Omental fat pad (tissue), 4 donors: ENCODE data around the gene TNKS2. TPM values are rescaled to one million over a fixed set of nuclear protein-coding genes. Genes with fewer than 3 reads are reported as not detected.

Experiments
- ATAC-seq: fragments of 150-250 bp; one replicate; pipeline ENCODE4 v1.9.1; 2016; ENCODE audit warnings: mild to moderate bottlenecking, moderate library complexity; ENCODE audit not compliant: low FRiP score
- DNase-seq: peaks from one replicate; pipeline ENCODE4 v3.0.0-alpha.2; 2019; ENCODE audit warnings: low spot score
- total RNA-seq, 4 donors: library from RNA; depleted of rRNA; stranded (reverse); fragments of >200 nt; gene quantifications; one replicate each; pipeline ENCODE4 v1.1.0, GENCODE V29; 2016
- TF ChIP-seq, protein P1 (sequence below), 3 donors: fragments of 450-650 bp; IDR thresholded peaks; one replicate each; pipeline ENCODE4 v1.5.1; 2016 to 2017; ENCODE audit warnings: antibody characterized with exemption in 3 of 3, mild to moderate bottlenecking in 3 of 3, moderate library complexity in 2 of 3

Gene TNKS2
- total RNA-seq, 4 donors from 2014 or later: 37.6 to 52.8 (median 43.8) TPM

GRCh38 chr10:91788527-91788926 is 9.7 kb upstream of the TNKS2 start:
- DNase-seq (no peak), ATAC-seq (no peak)
- TF ChIP-seq, protein P1, sequence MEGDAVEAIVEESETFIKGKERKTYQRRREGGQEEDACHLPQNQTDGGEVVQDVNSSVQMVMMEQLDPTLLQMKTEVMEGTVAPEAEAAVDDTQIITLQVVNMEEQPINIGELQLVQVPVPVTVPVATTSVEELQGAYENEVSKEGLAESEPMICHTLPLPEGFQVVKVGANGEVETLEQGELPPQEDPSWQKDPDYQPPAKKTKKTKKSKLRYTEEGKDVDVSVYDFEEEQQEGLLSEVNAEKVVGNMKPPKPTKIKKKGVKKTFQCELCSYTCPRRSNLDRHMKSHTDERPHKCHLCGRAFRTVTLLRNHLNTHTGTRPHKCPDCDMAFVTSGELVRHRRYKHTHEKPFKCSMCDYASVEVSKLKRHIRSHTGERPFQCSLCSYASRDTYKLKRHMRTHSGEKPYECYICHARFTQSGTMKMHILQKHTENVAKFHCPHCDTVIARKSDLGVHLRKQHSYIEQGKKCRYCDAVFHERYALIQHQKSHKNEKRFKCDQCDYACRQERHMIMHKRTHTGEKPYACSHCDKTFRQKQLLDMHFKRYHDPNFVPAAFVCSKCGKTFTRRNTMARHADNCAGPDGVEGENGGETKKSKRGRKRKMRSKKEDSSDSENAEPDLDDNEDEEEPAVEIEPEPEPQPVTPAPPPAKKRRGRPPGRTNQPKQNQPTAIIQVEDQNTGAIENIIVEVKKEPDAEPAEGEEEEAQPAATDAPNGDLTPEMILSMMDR (IDR thresholded peaks at IDR 0.05): no peak

DNA sequence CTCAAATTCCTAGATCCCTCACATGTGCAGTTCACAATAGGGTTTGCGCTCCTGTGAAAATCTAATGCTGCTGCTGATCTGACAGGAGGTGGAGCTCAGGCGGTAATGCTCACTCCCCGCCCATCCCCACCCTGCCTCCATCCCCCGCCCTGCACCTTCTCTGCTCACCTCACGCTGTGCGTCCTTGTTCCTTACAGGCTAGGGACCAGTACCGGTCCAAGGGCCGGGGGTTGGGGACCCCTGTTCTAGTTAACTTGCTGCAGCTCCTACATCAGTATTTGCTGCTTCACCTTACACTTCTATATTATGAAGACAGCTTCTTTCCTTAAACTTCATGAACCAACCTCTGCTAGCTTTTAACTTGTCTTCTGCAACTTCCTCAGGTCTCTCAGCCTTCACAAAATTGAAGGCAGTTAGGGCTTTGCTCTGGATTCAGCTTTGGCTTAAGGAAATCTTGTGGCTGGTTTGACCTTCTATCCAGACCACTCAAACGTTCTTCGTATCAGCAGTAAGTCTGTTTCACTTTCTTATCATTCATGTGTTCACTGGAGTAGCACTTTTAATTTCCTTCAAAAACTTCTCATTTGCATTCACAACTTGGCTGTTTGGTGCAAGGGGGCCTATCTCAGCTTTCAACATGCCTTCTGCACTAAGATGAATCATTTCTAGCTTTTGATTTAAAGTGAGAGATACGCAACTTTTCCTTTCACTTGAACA is 1.7 kb upstream of the TNKS2 start:
- ATAC-seq (peak; percentile 23), DNase-seq (no peak)
- TF ChIP-seq, protein P1 (IDR thresholded peaks at IDR 0.05): no peak

DNA sequence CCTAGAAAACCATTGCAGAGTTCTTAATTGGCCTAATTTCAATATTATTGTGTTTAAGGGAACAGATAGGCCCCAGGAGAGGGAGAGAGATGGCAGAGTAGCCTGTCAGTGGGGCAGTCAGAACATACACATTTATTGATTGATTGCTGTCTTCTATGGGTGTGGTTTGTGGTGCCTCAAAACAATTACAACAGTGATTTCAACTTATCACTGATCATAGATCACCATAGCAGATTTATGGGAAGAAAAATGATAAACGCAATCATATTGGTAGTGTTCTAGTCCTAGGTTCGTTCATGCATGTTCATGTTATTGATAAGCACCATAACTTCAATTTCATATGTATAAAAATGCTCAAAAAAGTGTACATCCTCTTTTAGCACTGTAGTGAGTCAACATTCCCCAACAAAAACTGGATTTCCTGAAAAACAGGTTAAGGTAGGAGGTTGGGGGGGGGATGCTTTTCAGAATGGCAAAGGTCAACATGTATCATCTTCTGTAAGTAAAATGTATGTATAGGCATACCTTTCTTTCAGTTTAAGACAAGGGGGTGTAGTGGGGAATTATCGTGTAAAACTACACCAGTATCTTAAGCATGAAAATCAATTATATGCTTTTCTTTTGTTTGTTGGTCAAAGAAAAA is 1.1 kb upstream of the TNKS2 start:
- TF ChIP-seq, protein P1 (IDR thresholded peaks at IDR 0.05): no peak
- no peak for DNase-seq
- no peak for ATAC-seq

DNA sequence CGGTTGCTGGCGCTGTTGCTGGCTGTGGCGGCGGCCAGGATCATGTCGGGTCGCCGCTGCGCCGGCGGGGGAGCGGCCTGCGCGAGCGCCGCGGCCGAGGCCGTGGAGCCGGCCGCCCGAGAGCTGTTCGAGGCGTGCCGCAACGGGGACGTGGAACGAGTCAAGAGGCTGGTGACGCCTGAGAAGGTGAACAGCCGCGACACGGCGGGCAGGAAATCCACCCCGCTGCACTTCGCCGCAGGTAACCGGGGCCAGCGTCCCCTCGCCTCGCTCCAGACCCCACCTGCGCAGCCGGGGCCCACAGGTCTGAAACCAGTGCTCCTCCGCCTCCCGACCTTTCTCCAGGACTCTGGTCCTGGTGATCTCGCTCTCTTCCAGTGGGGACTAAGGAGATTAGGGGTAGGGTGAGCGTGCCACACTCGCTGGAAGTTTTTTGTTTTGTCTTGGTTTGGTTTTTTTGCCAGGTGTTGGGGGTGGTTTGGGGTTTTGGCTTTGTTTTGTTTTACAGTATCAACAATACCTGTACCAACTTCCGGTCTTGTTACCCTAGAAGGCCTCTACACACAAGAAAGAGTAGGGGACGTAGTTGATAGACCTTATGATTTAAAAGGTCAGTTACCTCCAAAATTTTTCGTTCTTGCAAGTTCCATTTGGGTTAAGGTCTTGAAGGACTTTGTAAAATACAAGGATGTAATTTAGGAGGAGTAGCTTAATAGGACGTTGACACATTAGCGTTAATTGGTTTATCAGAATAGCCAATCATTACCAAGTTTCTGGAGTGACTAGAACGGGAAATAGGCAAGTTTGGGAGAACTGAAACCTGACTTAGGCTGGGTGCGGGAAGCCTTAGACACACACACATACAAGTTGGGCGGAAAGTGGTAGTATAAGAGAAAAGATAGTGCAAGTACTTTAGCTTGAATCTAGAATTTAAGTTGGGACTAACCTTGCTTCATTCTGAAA is 704 bp downstream of the TNKS2 start:
- peak; percentile 52 for ATAC-seq
- DNase-seq: no peak
- TF ChIP-seq, protein P1 (IDR thresholded peaks at IDR 0.05): no peak

- DNase-seq: no peak
- no peak for ATAC-seq
- TF ChIP-seq, protein P1 (IDR thresholded peaks at IDR 0.05): no peak
Observed at GRCh38 chr10:91799612-91799975, 1.4 kb downstream of the TNKS2 start.

DNA sequence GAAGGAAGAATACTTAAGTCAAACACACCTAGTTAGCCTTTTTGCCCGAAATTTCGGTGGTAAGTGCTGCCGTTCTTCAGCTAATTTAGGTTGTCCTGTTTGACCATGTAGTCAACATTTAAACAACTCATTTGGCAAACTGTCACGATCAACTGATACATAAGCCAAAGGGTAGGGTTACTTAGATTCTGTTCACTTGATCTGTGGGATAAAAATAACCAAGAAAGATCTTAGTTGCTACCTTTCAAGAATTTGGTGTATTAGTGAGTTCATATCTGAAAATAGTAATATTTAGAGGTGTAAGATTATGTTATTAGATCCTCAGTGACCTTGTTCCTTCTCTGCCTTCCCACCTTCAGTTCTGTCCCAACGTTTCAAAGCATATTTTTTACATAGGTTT is 2.0 kb downstream of the TNKS2 start:
- DNase-seq: no peak
- ATAC-seq: no peak
- TF ChIP-seq, protein P1 (IDR thresholded peaks at IDR 0.05): no peak
